ENCODE data around the gene SLC25A51. TPM values are rescaled to one million over a fixed set of nuclear protein-coding genes. Genes with fewer than 3 reads are reported as not detected.

The SLC25A51 gene
- total and polyA plus RNA-seq, 2 donors (not counting 3 experiments of a cell fraction or from before 2014, with no cell fraction given): 15.4 to 36.2 TPM

GRCh38 chr9:37918665-37919170 lies 14.8 kb upstream of the SLC25A51 start:
- H4K20me1 ChIP-seq (replicated peaks; ENCODE audit: control insufficient read depth, extremely low read depth, insufficient read depth, low read length): no peaks in the 10 kb centered on the region
- no peak overlapping the region for H3K27ac ChIP-seq (ENCODE audit: insufficient read depth, low read depth, low read length)
- no peak overlapping the region for H2AFZ ChIP-seq (ENCODE audit: low read depth, low read length)
- BruUV-seq (replicated peaks): no TSS peak
- no peak overlapping the region for H3K4me3 ChIP-seq (replicated peaks in 1 of 3; ENCODE audit: insufficient read depth in 1 of 3, low read depth in 1 of 3, low read length in 3 of 3)
- H3K9me3 ChIP-seq (replicated peaks; ENCODE audit: control insufficient read depth, insufficient read depth, low read length): no peaks in the 10 kb centered on the region
- intact Hi-C loops (cut with micrococcal nuclease): no loop called here
- DNase-seq (ENCODE audit: low read depth, low spot score): no peak
- no peak overlapping the region for H3K4me2 ChIP-seq (ENCODE audit: insufficient read depth, low read length)
- H3K4me1 ChIP-seq (ENCODE audit: control insufficient read depth, extremely low read depth, insufficient read depth, low read length): peaks cover 17% of the 10 kb centered on the region
- H3K27me3 ChIP-seq (ENCODE audit: control insufficient read depth in 2 of 2, insufficient read depth in 2 of 2, low read length in 2 of 2): no peaks in the 10 kb centered on the region
- no peaks in the 10 kb centered on the region for H3K9me1 ChIP-seq (replicated peaks; ENCODE audit: control insufficient read depth, extremely low read depth, insufficient read depth, low read length)
- TF ChIP-seq MAX (IDR thresholded peaks at IDR 0.05; ENCODE audit: insufficient read depth, insufficient read length): no peak
- TF ChIP-seq GATA2 (IDR thresholded peaks at IDR 0.05; ENCODE audit: insufficient read depth, insufficient read length, low read depth, low read length): no peak
- TF ChIP-seq POLR2A (IDR thresholded peaks at IDR 0.05; ENCODE audit: low read depth, low read length): no peak
- no peak for TF ChIP-seq CTCF (IDR thresholded peaks at IDR 0.05; ENCODE audit: extremely low read depth in 1 of 2, insufficient read depth in 1 of 2, low read depth in 1 of 2, low read length in 2 of 2)
- TF ChIP-seq MYC (IDR thresholded peaks at IDR 0.05; ENCODE audit: low read depth, low read length): no peak
- no peak for TF ChIP-seq FOS (IDR thresholded peaks at IDR 0.05; ENCODE audit: borderline replicate concordance, insufficient read depth, low read length)
- TF ChIP-seq EZH2 (IDR thresholded peaks at IDR 0.05; ENCODE audit: borderline replicate concordance, low read depth, low read length, severe bottlenecking): no peak
- TF ChIP-seq JUN (IDR thresholded peaks at IDR 0.05; ENCODE audit: borderline replicate concordance, insufficient read depth, insufficient read length, low read depth): no peak
- no peak for TF ChIP-seq POLR2AphosphoS5 (IDR thresholded peaks at IDR 0.05; ENCODE audit: insufficient read depth, low read depth, low read length)
- H3K9ac ChIP-seq (replicated peaks; ENCODE audit: extremely low read depth, insufficient read depth, low read length): no peak overlapping the region
- no peak for FAIRE-seq
- ChIA-PET CTCF (interaction anchor here (1.2 kb wide), 1 partner anchor 150 kb away, joined by 3 read pairs; the partner anchor contains the start of gene SHB), POLR2A (no interaction called here)
- no peaks in the 10 kb centered on the region for H3K79me2 ChIP-seq (ENCODE audit: control insufficient read depth, insufficient read depth, low read length)
- peaks cover 0 to 8% of the 10 kb centered on the region in 2 experiments for H3K36me3 ChIP-seq (ENCODE audit: control insufficient read depth in 2 of 2, extremely low read depth in 1 of 2, insufficient read depth in 2 of 2, low read length in 2 of 2)
- dilution Hi-C loops (cut with MboI; ENCODE audit: extremely low pct_ligation_motif_present, low sequenced_read_pairs): no loop called here
